Measurements from ENCODE around the gene ITGB1.

Gene ITGB1

GRCh38 chr10:32888161-32888927, 69.7 kb downstream of the ITGB1 start:
- no peak for DNase-seq (ENCODE audit: low spot score)

DNA sequence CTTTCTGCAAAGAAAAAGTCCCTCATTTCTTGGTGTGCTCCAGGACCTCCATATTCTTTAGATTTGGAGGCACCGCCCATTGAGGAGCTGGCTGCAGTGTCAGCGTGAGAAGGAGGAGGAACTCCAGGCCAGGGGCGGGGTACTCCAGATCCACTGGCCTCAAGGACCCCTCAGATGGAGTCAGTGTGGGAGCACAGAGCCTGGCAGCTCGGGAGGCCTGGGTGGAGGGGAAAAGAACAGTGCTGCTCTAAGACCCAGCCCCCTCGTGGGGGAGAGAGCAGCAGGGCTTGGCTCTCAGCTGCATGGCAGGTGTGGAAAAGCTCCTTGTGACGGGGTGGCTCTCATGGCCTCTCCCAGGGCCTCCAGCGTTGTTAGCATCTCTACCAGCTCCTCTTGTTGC, 70.5 kb downstream of the ITGB1 start:
- DNase-seq (ENCODE audit: low spot score), result no peak

DNA sequence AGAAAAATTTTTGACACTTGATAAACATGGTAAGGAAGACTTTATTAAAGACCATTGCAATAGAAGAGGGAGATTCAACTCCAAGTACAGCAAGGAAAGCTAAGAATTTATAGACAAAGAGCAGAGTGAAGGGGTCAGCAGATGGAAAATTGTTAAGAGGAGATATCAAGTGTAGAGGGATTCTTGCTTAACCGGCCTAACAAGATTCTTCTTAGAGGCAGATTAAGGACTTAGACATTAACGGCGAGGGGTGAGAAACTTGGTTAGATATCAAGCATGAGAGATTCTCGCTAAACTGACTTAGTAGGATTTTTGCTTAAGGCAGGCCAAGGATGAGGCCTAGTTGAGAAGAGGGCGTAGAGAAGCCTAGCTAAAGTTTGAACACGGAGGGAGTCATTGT, 76.0 kb downstream of the ITGB1 start:
- no peak for DNase-seq (ENCODE audit: low spot score)

- no peak for DNase-seq (ENCODE audit: low spot score)
Observed at GRCh38 chr10:32878646-32879045, 79.4 kb downstream of the ITGB1 start.

- DNase-seq (ENCODE audit: low spot score), result no peak
Observed at GRCh38 chr10:32877915-32878314, 80.1 kb downstream of the ITGB1 start.

- no peak for DNase-seq (ENCODE audit: low spot score)
Observed at GRCh38 chr10:32865170-32865569, 92.9 kb downstream of the ITGB1 start.

- no peak for DNase-seq (ENCODE audit: low spot score)
Observed at GRCh38 chr10:32854435-32854834, 103.6 kb downstream of the ITGB1 start.

GRCh38 chr10:32851301-32851700, 106.7 kb downstream of the ITGB1 start:
- DNase-seq (ENCODE audit: low spot score), result no peak
